ENCODE measurements around the gene MEGF11. TPM values are rescaled to one million over a fixed set of nuclear protein-coding genes. Genes with fewer than 3 reads are reported as not detected.

The MEGF11 gene
- total and polyA plus RNA-seq, 10 donors = 0.02 to 0.61 (median 0.23) TPM; not detected in 4

- TF ChIP-seq POLR2A (IDR thresholded peaks at IDR 0.05) (no peak), CTCF (IDR thresholded peaks at IDR 0.05 in 8 of 11, conservative IDR thresholded peaks at IDR 0.05 in 3 of 11) (no peak), POLR2AphosphoS5 (IDR thresholded peaks at IDR 0.05) (no peak)
- Histone ChIP-seq H3K4me3 (no peak overlapping the region), H3K27ac (no peak overlapping the region), H3K4me1 (no peaks in the 10 kb centered on the region), H3K27me3 (replicated peaks in 1 of 7) (peaks cover 0 to 49% (median 0%) of the 10 kb centered on the region in 7 donors), H3K9me3 (no peaks in the 10 kb centered on the region), H3K36me3 (no peaks in the 10 kb centered on the region)
- intact Hi-C loops (cut with DNase I; ENCODE audit: low total_unique reads) = no loop called here
- 47 to 65% (median 53%) methylated on average over 5 of the region's 5 CpGs for WGBS, 5 donors
- DNase-seq = no peak
Measured at GRCh38 chr15:66001042-66001441, 252.5 kb downstream of the MEGF11 start.

GRCh38 chr15:65998486-65998885, 255.1 kb downstream of the MEGF11 start:
- Histone ChIP-seq H3K9me3 (no peaks in the 10 kb centered on the region), H3K27ac (no peak overlapping the region), H3K36me3 (no peaks in the 10 kb centered on the region), H3K27me3 (replicated peaks in 1 of 7) (peaks cover 0 to 51% (median 7%) of the 10 kb centered on the region in 7 donors), H3K4me1 (no peaks in the 10 kb centered on the region), H3K4me3 (no peak overlapping the region)
- WGBS, 5 donors = 38 to 65% (median 48%) methylated on average over 9 of the region's 9 CpGs
- DNase-seq = no peak
- intact Hi-C loops (cut with DNase I; ENCODE audit: low total_unique reads) = no loop called here
- TF ChIP-seq CTCF (IDR thresholded peaks at IDR 0.05 in 8 of 11, conservative IDR thresholded peaks at IDR 0.05 in 3 of 11) (no peak), POLR2A (IDR thresholded peaks at IDR 0.05) (no peak), POLR2AphosphoS5 (IDR thresholded peaks at IDR 0.05) (no peak)

- no peaks in the 10 kb centered on the region for H3K9me3 ChIP-seq
- intact Hi-C loops (cut with DNase I; ENCODE audit: low total_unique reads) = no loop called here
- no peak overlapping the region for H3K4me3 ChIP-seq
- H3K27ac ChIP-seq = no peak overlapping the region
- WGBS, 5 donors = 31 to 61% (median 53%) methylated on average over 5 of the region's 5 CpGs
- no peaks in the 10 kb centered on the region for H3K36me3 ChIP-seq
- DNase-seq = no peak
- peaks cover 0 to 63% (median 12%) of the 10 kb centered on the region in 7 donors for H3K27me3 ChIP-seq (replicated peaks in 1 of 7)
- TF ChIP-seq POLR2A (IDR thresholded peaks at IDR 0.05) = no peak
- TF ChIP-seq CTCF (IDR thresholded peaks at IDR 0.05 in 8 of 11, conservative IDR thresholded peaks at IDR 0.05 in 3 of 11) = no peak
- no peak for TF ChIP-seq POLR2AphosphoS5 (IDR thresholded peaks at IDR 0.05)
- no peaks in the 10 kb centered on the region for H3K4me1 ChIP-seq
Measured at GRCh38 chr15:65996901-65997300, 256.6 kb downstream of the MEGF11 start.

- DNase-seq = no peak
- Histone ChIP-seq H3K27me3 (replicated peaks in 1 of 7) (peaks cover 0 to 62% (median 12%) of the 10 kb centered on the region in 7 donors), H3K36me3 (no peaks in the 10 kb centered on the region), H3K4me3 (no peak overlapping the region), H3K27ac (no peak overlapping the region), H3K9me3 (no peaks in the 10 kb centered on the region), H3K4me1 (no peaks in the 10 kb centered on the region)
- TF ChIP-seq POLR2A (IDR thresholded peaks at IDR 0.05) (no peak), POLR2AphosphoS5 (IDR thresholded peaks at IDR 0.05) (no peak), CTCF (IDR thresholded peaks at IDR 0.05 in 8 of 11, conservative IDR thresholded peaks at IDR 0.05 in 3 of 11) (no peak)
- intact Hi-C loops (cut with DNase I; ENCODE audit: low total_unique reads) = no loop called here
- 68 to 82% (median 71%) methylated on average over 4 of the region's 4 CpGs for whole genome bisulfite sequencing, 5 donors
Measured at GRCh38 chr15:65994832-65995231, 258.7 kb downstream of the MEGF11 start.
